GM18519 (cell line): ENCODE results near the gene ISYNA1.

Experiments
- ATAC-seq: cut with Tn5 transposase; IDR thresholded peaks from one replicate; pipeline ENCODE4 v1.9.1; 2021; ENCODE audit warnings: mild to moderate bottlenecking, moderate library complexity; ENCODE audit not compliant: unreplicated experiment, low FRiP score

Gene ISYNA1

GRCh38 chr19:18468517-18468916, 30.6 kb upstream of the ISYNA1 start:
- no peak for ATAC-seq

- no peak for ATAC-seq
These were observed 30.0 kb upstream of the ISYNA1 start for GRCh38 chr19:18467978-18468377.

GRCh38 chr19:18466354-18466753, 28.4 kb upstream of the ISYNA1 start:
- no peak for ATAC-seq

- no peak for ATAC-seq
These were observed 28.0 kb upstream of the ISYNA1 start for GRCh38 chr19:18465964-18466339.

GRCh38 chr19:18465214-18465963, 27.5 kb upstream of the ISYNA1 start:
- ATAC-seq = no peak

GRCh38 chr19:18464646-18465045, 26.7 kb upstream of the ISYNA1 start:
- no peak for ATAC-seq

GRCh38 chr19:18461471-18461870, 23.5 kb upstream of the ISYNA1 start:
- no peak for ATAC-seq

GRCh38 chr19:18460900-18461299, 23.0 kb upstream of the ISYNA1 start:
- ATAC-seq = no peak

GRCh38 chr19:18457483-18458331, 19.8 kb upstream of the ISYNA1 start:
- ATAC-seq = no peak

GRCh38 chr19:18456974-18457373, 19.0 kb upstream of the ISYNA1 start:
- ATAC-seq = no peak

GRCh38 chr19:18456279-18456678, 18.3 kb upstream of the ISYNA1 start:
- no peak for ATAC-seq

GRCh38 chr19:18453269-18454024, 15.5 kb upstream of the ISYNA1 start:
- no peak for ATAC-seq

GRCh38 chr19:18452386-18452785, 14.5 kb upstream of the ISYNA1 start:
- ATAC-seq = no peak

- ATAC-seq = no peak
These were observed 13.3 kb upstream of the ISYNA1 start for GRCh38 chr19:18450931-18451836.

GRCh38 chr19:18450021-18450930, 12.3 kb upstream of the ISYNA1 start:
- no peak for ATAC-seq

GRCh38 chr19:18449552-18449951, 11.6 kb upstream of the ISYNA1 start:
- ATAC-seq = no peak

- no peak for ATAC-seq
These were observed 9.0 kb upstream of the ISYNA1 start for GRCh38 chr19:18446811-18447359.

- ATAC-seq = no peak
These were observed 8.3 kb upstream of the ISYNA1 start for GRCh38 chr19:18446145-18446810.
